HepG2 (cell line): Measurements from ENCODE around the gene ANKLE1. TPM values are rescaled to one million over a fixed set of nuclear protein-coding genes. Genes with fewer than 3 reads are reported as not detected.

ENCODE experiments used
- ATAC-seq: fragments of 200-7000 bp; cut with Tn5 transposase; 3 replicates; pipeline ENCODE4 v1.9.1; 2020; ENCODE audit warnings: mild to moderate bottlenecking, moderate library complexity
- BruUV-seq: library from RNA; stranded (reverse); fragments of 400-500 nt; replicated peaks from 2 replicates; lab custom pipeline; 2021; lab: Mats Ljungman, UMichigan
- CTCF ChIA-PET: fragments of 300-600 bp; formaldehyde crosslinking; extraction: SDS; loops from one replicate; lab custom pipeline; 2021; ENCODE audit warnings: low total read pairs, inconsistent platforms, low intra/inter-chr PET ratio; lab: Yijun Ruan, JAX
- POLR2A ChIA-PET: fragments of 350-600 bp; sonication (Branson Sonifier 250); formaldehyde crosslinking; loops from one replicate; lab custom pipeline; 2020; ENCODE audit warnings: antibody characterized with exemption, inconsistent platforms; lab: Yijun Ruan, JAX
- DNase-seq: peaks from one replicate; pipeline ENCODE4 v3.0.0-alpha.2; 2015; ENCODE audit warnings: low spot score
- FAIRE-seq: peaks from 3 replicates; lab custom pipeline; 2011; peaks lifted over from hg19 to GRCh38; lab: Jason Lieb, UNC
- H2AFZ ChIP-seq: one replicate; pipeline ENCODE4 v1.6.1; 2011; ENCODE audit warnings: low read length, inconsistent platforms
- H3K27ac ChIP-seq: fragments of 300-600 bp; 3 replicates; pipeline ENCODE4 v1.8.0; 2011; ENCODE audit warnings: mixed run types, mild to moderate bottlenecking, mixed read lengths, low read length, inconsistent platforms; ENCODE audit not compliant: insufficient read depth; ENCODE audit errors: extremely low read length
- H3K27me3 ChIP-seq, 2 experiments: fragments of 200-600 bp in 1 of 2; 2 replicates in 1 of 2; 3 replicates in 1 of 2; pipeline versions ENCODE4 v1.6.0 to v1.8.0; 2011; ENCODE audit warnings: low read length in 2 of 2, mild to moderate bottlenecking in 2 of 2, moderate library complexity in 2 of 2, inconsistent platforms in 1 of 2; ENCODE audit not compliant: insufficient read depth in 2 of 2, control insufficient read depth in 1 of 2
- H3K36me3 ChIP-seq, 2 experiments: fragments of 200-600 bp in 1 of 2; replicated peaks in 1 of 2; 2 replicates in 1 of 2; 3 replicates in 1 of 2; pipeline versions ENCODE4 v1.5.1 to v1.8.0; 2011; ENCODE audit warnings: low read length in 2 of 2, inconsistent platforms in 1 of 2; ENCODE audit not compliant: insufficient read depth in 2 of 2, control insufficient read depth in 1 of 2
- H3K4me1 ChIP-seq: 2 replicates; pipeline ENCODE4 v1.5.1; 2012; ENCODE audit warnings: low read length, inconsistent platforms; ENCODE audit not compliant: insufficient read depth
- H3K4me2 ChIP-seq: 2 replicates; pipeline ENCODE4 v1.6.0; 2011; ENCODE audit warnings: low read depth, low read length, inconsistent platforms
- H3K4me3 ChIP-seq, 3 experiments: fragments of 200-600 bp in 1 of 3; sonication (generic), shearing (Covaris generic) in 1 of 3; replicated peaks in 1 of 3; 2 replicates each; pipeline ENCODE4 v1.5.1; 2011 to 2016; ENCODE audit warnings: low read length in 3 of 3, inconsistent platforms in 2 of 3, low read depth in 2 of 3, mild to moderate bottlenecking in 2 of 3, control low read depth in 1 of 3, mixed read lengths in 1 of 3; ENCODE audit not compliant: insufficient read depth in 1 of 3
- H3K79me2 ChIP-seq: one replicate; pipeline ENCODE4 v1.6.1; 2011; ENCODE audit warnings: low read length, inconsistent platforms; ENCODE audit not compliant: insufficient read depth
- H3K9ac ChIP-seq: 2 replicates; pipeline ENCODE4 v1.6.0; 2011; ENCODE audit warnings: mild to moderate bottlenecking, low read depth, low read length, inconsistent platforms; ENCODE audit not compliant: insufficient read depth
- H3K9me3 ChIP-seq: 2 replicates; pipeline ENCODE4 v1.5.1; 2012; ENCODE audit warnings: mild to moderate bottlenecking, low read length
- H4K20me1 ChIP-seq: 2 replicates; pipeline ENCODE4 v1.6.0; 2011; ENCODE audit warnings: inconsistent platforms, mild to moderate bottlenecking, low read length, moderate library complexity; ENCODE audit not compliant: insufficient read depth
- BATF2 ChIP-seq: sonication (generic); formaldehyde crosslinking; IDR thresholded peaks from 2 replicates; pipeline ENCODE4 v1.8.0; 2022; ENCODE audit warnings: mild to moderate bottlenecking, missing genetic modification reagents, moderate library complexity
- CEBPZ ChIP-seq: IDR thresholded peaks from 2 replicates; pipeline ENCODE4 v1.6.1; 2012; ENCODE audit warnings: low read length, improper control_type of control experiment
- HOXA9 ChIP-seq: sonication (generic); formaldehyde crosslinking; IDR thresholded peaks from 2 replicates; pipeline ENCODE4 v1.8.1; 2022; ENCODE audit warnings: missing genetic modification reagents, mild to moderate bottlenecking, moderate library complexity, borderline replicate concordance
- PCBP2 ChIP-seq: fragments of 200-400 bp; formaldehyde crosslinking; optimal IDR thresholded peaks from 2 replicates; pipeline ENCODE3; 2018; ENCODE audit warnings: low read length, low read depth; ENCODE audit not compliant: poor library complexity, severe bottlenecking
- PHB2 ChIP-seq: fragments of 450-650 bp; IDR thresholded peaks from 2 replicates; pipeline ENCODE4 v1.6.1; 2018; ENCODE audit not compliant: partially characterized antibody
- RXRA ChIP-seq: sonication (generic); formaldehyde crosslinking; IDR thresholded peaks from 2 replicates; pipeline ENCODE4 v1.5.1; 2020; ENCODE audit warnings: missing genetic modification reagents
- SRY ChIP-seq: sonication (generic); formaldehyde crosslinking; IDR thresholded peaks from 2 replicates; pipeline ENCODE4 v1.8.0; 2022; ENCODE audit warnings: mild to moderate bottlenecking, missing genetic modification reagents
- ZFP36L2 ChIP-seq: sonication (generic); formaldehyde crosslinking; IDR thresholded peaks from 2 replicates; pipeline ENCODE4 v1.4.0; 2020; ENCODE audit warnings: missing genetic modification reagents
- ZFP62 ChIP-seq: sonication (generic); formaldehyde crosslinking; IDR thresholded peaks from 2 replicates; pipeline ENCODE4 v1.4.0; 2020; ENCODE audit warnings: missing genetic modification reagents
- ZNF17 ChIP-seq: sonication (generic); formaldehyde crosslinking; IDR thresholded peaks from 2 replicates; pipeline ENCODE4 v1.5.0; 2020; ENCODE audit warnings: mild to moderate bottlenecking, missing genetic modification reagents
- ZNF550 ChIP-seq: sonication (generic); formaldehyde crosslinking; IDR thresholded peaks from 2 replicates; pipeline ENCODE4 v1.4.0; 2020; ENCODE audit warnings: mild to moderate bottlenecking, missing genetic modification reagents, borderline replicate concordance
- ZNF614 ChIP-seq: IDR thresholded peaks from 2 replicates; pipeline ENCODE4 v1.6.1; 2018; ENCODE audit warnings: missing biosample characterization, missing genetic modification reagents, inconsistent platforms, borderline replicate concordance
- WGBS: methylation state at CpG from one replicate; pipeline ENCODE4 v1.1.6; 2017; ENCODE audit warnings: low lambda C conversion rate; 5-methylcytosine and 5-hydroxymethylcytosine counted together
- in situ Hi-C: cut with HindIII; loops from 2 replicates; pipeline ENCODE4 v1.10.0; 2017; ENCODE audit warnings: low pct_unique_long_range_greater_than_20kb; ENCODE audit not compliant: extremely low pct_ligation_motif_present
- intact Hi-C: fragments of 100-400 bp; cut with micrococcal nuclease; formaldehyde crosslinking; loops from one replicate; pipeline ENCODE4 v1.10.0; 2022; ENCODE audit not compliant: unreplicated experiment
- polyA plus RNA-seq, 8 experiments: library from polyadenylated mRNA; depleted of rRNA in 3 of 8; stranded (reverse) in 7 of 8; unstranded in 1 of 8; fragments of >200 nt; fragmentation: Illumina TruSeq in 4 of 8; extraction: Trizol in 4 of 8; gene quantifications; 2 replicates each; pipeline versions ENCODE4 v1.2.1 to v1.2.3, GENCODE V29; 2011 to 2016; ENCODE audit warnings: low read depth in 4 of 8, missing spikeins in 1 of 8, mixed read lengths in 1 of 8; ENCODE audit not compliant: insufficient read depth in 1 of 8
- total RNA-seq, 5 experiments: library from RNA; depleted of rRNA; stranded (reverse); fragments of >200 nt; fragmentation: Illumina TruSeq; extraction: Trizol; gene quantifications; 2 replicates each; pipeline ENCODE4 v1.2.3, GENCODE V29; 2016; ENCODE audit warnings: low read depth in 1 of 5
- TF ChIP-seq, protein P1 (sequence below): sonication (generic); formaldehyde crosslinking; IDR thresholded peaks from 2 replicates; pipeline ENCODE4 v1.5.1; 2020; ENCODE audit warnings: mild to moderate bottlenecking, missing genetic modification reagents, moderate library complexity
- TF ChIP-seq, protein P2 (sequence below): sonication (generic); formaldehyde crosslinking; IDR thresholded peaks from 2 replicates; pipeline ENCODE4 v1.5.1; 2020; ENCODE audit warnings: mild to moderate bottlenecking, moderate library complexity, missing genetic modification reagents
- TF ChIP-seq, protein P3 (sequence below): sonication (generic); formaldehyde crosslinking; IDR thresholded peaks from 2 replicates; pipeline ENCODE4 v1.8.1; 2023; ENCODE audit warnings: missing genetic modification reagents, inconsistent platforms, borderline replicate concordance

ANKLE1 gene
- total and polyA plus RNA-seq, 2 of the 13 experiments (the other 11 are each of a cell fraction or from before 2014, with no cell fraction given): 0.69 to 1.5 TPM

DNA sequence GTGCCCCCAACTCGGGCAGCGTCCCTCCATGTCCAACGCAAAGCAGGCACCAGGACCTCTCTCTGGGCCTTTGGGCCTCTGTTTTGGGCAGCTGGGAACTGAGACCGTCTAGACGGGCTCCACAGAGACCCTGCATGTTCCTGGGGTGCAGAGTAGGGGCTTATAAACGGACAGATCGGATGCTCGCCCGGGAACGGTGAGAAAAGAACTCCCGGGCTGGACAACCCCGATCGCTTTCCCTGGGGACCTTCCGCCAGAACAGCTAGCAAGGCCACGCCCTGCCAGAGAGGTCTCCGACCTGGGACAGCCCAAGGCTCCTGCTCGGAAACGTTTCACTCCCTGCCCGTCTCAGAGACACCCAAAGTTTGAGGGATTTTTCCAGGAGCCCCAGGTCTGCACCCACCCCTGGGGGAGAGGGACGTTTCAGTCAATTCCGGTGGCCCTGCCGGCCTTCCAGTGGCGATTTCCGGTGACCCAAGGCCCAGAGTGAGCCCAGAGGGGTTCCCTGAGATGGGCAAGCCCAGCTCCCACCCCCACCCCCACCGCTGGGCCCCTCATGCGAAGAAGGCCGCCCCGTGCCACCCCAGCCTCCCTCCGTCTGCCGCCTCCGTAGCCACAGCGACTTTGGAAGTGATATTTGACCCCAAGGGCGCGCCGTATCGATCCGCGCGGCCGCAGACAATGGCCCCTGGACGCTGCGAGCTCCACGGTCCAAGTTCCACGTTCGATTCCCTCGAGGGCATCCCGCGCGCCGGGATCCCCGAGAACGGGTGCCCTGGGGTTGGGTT, 37.7 kb upstream of the ANKLE1 start:
- ChIA-PET POLR2A (interaction anchor here (0.5 to 9.0 kb wide), 16 partner anchors 8 to 161 kb away, joined by 3 to 178 read pairs (median 4); partner anchors contain the start of genes BABAM1, BST2, MRPL34 and OCEL1), CTCF (no interaction called here)
- Histone ChIP-seq H3K4me1 (peaks cover 72% of the 10 kb centered on the region), H3K27ac (peak overlapping the region; percentile 95), H2AFZ (no peak overlapping the region), H3K9ac (peak overlapping the region; percentile 90), H3K4me2 (peak overlapping the region; percentile 99), H3K79me2 (peaks cover 47% of the 10 kb centered on the region), H3K36me3 (no peaks in the 10 kb centered on the region), H3K9me3 (no peaks in the 10 kb centered on the region), H3K4me3 (peak overlapping the region; percentile 87 to 92 (median 89)), H4K20me1 (peaks cover 27% of the 10 kb centered on the region; the same call in 1 of the 2 replicates), H3K27me3 (no peaks in the 10 kb centered on the region)
- BruUV-seq: no TSS peak
- intact Hi-C loops (no loop called here), in situ Hi-C loops (no loop called here)
- peak; percentile 18 for ATAC-seq
- 0% methylated on average over 18 of the region's 52 CpGs for WGBS
- FAIRE-seq: peak; percentile 56
- peak; percentile 51 for DNase-seq
- TF ChIP-seq PCBP2 (no peak), HOXA9 (no peak), RXRA (CRISPR knock-in tag) (peak; percentile 95), ZNF550 (CRISPR knock-in tag) (no peak), ZNF614 (CRISPR knock-in tag) (no peak), ZFP36L2 (CRISPR knock-in tag) (no peak), BATF2 (0 out of 2 replicates have a peak, but pooled peaks have one; percentile 59), CEBPZ (no peak), ZNF17 (CRISPR knock-in tag) (no peak), ZFP62 (no peak), SRY (no peak), PHB2 (no peak)
- TF ChIP-seq, protein P1, sequence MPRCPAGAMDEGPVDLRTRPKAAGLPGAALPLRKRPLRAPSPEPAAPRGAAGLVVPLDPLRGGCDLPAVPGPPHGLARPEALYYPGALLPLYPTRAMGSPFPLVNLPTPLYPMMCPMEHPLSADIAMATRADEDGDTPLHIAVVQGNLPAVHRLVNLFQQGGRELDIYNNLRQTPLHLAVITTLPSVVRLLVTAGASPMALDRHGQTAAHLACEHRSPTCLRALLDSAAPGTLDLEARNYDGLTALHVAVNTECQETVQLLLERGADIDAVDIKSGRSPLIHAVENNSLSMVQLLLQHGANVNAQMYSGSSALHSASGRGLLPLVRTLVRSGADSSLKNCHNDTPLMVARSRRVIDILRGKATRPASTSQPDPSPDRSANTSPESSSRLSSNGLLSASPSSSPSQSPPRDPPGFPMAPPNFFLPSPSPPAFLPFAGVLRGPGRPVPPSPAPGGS: no peak
- TF ChIP-seq, protein P2, sequence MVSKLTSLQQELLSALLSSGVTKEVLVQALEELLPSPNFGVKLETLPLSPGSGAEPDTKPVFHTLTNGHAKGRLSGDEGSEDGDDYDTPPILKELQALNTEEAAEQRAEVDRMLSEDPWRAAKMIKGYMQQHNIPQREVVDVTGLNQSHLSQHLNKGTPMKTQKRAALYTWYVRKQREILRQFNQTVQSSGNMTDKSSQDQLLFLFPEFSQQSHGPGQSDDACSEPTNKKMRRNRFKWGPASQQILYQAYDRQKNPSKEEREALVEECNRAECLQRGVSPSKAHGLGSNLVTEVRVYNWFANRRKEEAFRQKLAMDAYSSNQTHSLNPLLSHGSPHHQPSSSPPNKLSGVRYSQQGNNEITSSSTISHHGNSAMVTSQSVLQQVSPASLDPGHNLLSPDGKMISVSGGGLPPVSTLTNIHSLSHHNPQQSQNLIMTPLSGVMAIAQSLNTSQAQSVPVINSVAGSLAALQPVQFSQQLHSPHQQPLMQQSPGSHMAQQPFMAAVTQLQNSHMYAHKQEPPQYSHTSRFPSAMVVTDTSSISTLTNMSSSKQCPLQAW: 0 out of 2 replicates have a peak, but pooled peaks have one; percentile 44
- TF ChIP-seq, protein P3, sequence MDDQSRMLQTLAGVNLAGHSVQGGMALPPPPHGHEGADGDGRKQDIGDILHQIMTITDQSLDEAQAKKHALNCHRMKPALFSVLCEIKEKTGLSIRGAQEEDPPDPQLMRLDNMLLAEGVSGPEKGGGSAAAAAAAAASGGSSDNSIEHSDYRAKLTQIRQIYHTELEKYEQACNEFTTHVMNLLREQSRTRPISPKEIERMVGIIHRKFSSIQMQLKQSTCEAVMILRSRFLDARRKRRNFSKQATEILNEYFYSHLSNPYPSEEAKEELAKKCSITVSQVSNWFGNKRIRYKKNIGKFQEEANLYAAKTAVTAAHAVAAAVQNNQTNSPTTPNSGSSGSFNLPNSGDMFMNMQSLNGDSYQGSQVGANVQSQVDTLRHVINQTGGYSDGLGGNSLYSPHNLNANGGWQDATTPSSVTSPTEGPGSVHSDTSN (CRISPR knock-in tag): no peak
